ENCODE results near the gene TGFBRAP1. TPM values are rescaled to one million over a fixed set of nuclear protein-coding genes. Genes with fewer than 3 reads are reported as not detected.

The TGFBRAP1 gene
- total RNA-seq, 1 donor from 2014 or later, result 20.0 TPM

DNA sequence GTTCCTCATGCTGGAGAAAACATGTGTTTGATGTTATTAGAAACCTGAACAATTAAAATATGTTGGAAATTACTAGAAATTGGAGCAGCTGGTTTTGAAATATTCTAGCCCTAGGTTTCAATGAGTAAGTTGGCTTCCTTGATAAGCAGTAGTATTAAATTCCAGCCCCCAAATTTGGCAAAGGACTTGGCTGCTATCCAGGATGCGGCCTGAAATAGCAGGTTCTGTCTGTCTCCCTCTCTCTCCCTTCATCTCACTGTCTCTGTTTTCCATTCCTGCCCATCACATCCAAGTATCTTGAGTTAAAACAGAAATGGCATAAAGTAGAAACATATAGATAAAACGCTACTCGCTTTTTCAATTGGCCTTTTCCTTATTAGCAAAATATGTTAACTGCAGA, 108.9 kb downstream of the TGFBRAP1 start:
- TF ChIP-seq CTCF (IDR thresholded peaks at IDR 0.05; ENCODE audit: unreplicated experiment), result no peak
- DNase-seq (ENCODE audit: low spot score, unreplicated experiment), result no peak
- Mint-ChIP-seq H3K27ac (no peak overlapping the region), H3K4me3 (ENCODE audit: low read depth) (no peak overlapping the region), H3K27me3 (no peaks in the 10 kb centered on the region), H3K9me3 (ENCODE audit: low read depth) (no peaks in the 10 kb centered on the region), H3K4me1 (ENCODE audit: low read depth) (peaks cover 8% of the 10 kb centered on the region), H3K36me3 (ENCODE audit: insufficient read depth) (no peaks in the 10 kb centered on the region)

DNA sequence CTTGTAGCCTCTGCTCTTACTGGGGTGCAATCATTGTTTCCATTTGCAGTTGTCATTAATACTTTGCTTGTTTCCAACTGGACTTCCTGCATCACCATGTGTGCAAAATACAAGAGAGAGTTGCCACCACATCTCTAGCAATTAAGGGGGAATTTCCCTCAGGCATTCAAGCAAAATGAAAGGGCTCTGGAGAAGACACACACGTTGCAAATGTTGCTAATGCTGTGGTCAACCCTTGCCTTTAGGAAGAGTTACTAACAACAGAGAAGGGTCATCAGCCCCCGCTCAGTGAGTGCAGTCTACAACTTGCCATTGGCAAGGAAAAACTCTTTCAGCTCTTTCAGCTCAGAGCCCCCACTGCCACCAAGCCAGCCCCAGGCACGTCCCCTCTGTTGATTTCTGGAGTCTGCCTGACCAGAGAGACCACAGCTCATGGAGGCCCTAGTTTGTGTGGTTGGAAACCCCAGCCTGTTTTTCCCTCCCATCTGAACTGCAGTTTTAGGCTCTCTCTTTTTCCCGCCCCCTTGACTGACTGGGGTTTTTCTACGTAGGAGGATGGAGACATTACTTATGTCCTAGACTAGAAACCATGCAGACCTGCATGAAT, 113.8 kb downstream of the TGFBRAP1 start:
- Mint-ChIP-seq H3K4me1 (ENCODE audit: low read depth) (peaks cover 8% of the 10 kb centered on the region), H3K27me3 (no peaks in the 10 kb centered on the region), H3K9me3 (ENCODE audit: low read depth) (no peaks in the 10 kb centered on the region), H3K36me3 (ENCODE audit: insufficient read depth) (no peaks in the 10 kb centered on the region), H3K27ac (no peak overlapping the region), H3K4me3 (ENCODE audit: low read depth) (no peak overlapping the region)
- no peak for DNase-seq (ENCODE audit: low spot score, unreplicated experiment)
- no peak for TF ChIP-seq CTCF (IDR thresholded peaks at IDR 0.05; ENCODE audit: unreplicated experiment)

Other genes with a start within 250 kb of the TGFBRAP1 start
- not detected in 2 replicates for gene GPR45, start 88.0 kb downstream of the TGFBRAP1 start, total RNA-seq
- gene C2orf49, start 7.8 kb upstream of the TGFBRAP1 start, total RNA-seq, result 24.7 and 27.2 TPM in 2 replicates
- 2.2 and 3.0 TPM in 2 replicates for gene FHL2, start 69.3 kb upstream of the TGFBRAP1 start, total RNA-seq